A549 (cell line): ENCODE data around the gene YOD1. TPM values are rescaled to one million over a fixed set of nuclear protein-coding genes. Genes with fewer than 3 reads are reported as not detected.

Source experiments
- ATAC-seq, 2 experiments: fragments of 200-7000 bp in 1 of 2; fragments of >200 bp in 1 of 2; cut with Nextera tagmentation in 1 of 2; cut with Tn5 transposase in 1 of 2; 3 replicates each; pipeline versions ENCODE4 v1.8.0 to v1.9.1; 2018 to 2020; ENCODE audit warnings: mild to moderate bottlenecking in 1 of 2, moderate library complexity in 1 of 2
- CTCF ChIA-PET: fragments of 300-600 bp; sonication (Branson Sonifier 250); formaldehyde crosslinking; extraction: SDS; loops from one replicate; lab custom pipeline; 2021; ENCODE audit warnings: antibody characterized with exemption, inconsistent platforms; lab: Yijun Ruan, JAX
- POLR2A ChIA-PET: fragments of 350-600 bp; formaldehyde crosslinking; extraction: SDS; loops from one replicate; lab custom pipeline; 2021; ENCODE audit warnings: antibody characterized with exemption, inconsistent platforms; lab: Yijun Ruan, JAX
- DNase-seq, 2 experiments: peaks; one replicate each; pipeline versions ENCODE4 v3.0.0 to v3.0.0-alpha.2; 2011 to 2016; ENCODE audit warnings: low read depth in 1 of 2, low spot score in 1 of 2
- FAIRE-seq: peaks from 2 replicates; lab custom pipeline; 2011; peaks lifted over from hg19 to GRCh38; lab: Jason Lieb, UNC
- H3K27ac ChIP-seq, 2 experiments: fragments of >200 bp; sonication (Bioruptor Twin); formaldehyde crosslinking; 3 replicates each; pipeline ENCODE4 v1.5.1; 2016 to 2017
- H3K4me1 ChIP-seq: fragments of >200 bp; sonication (Bioruptor Twin); formaldehyde crosslinking; 3 replicates; pipeline ENCODE4 v1.6.1; 2016
- H3K4me2 ChIP-seq: fragments of >200 bp; sonication (Bioruptor Twin); formaldehyde crosslinking; 3 replicates; pipeline ENCODE4 v1.6.1; 2016
- H3K4me3 ChIP-seq: fragments of >200 bp; sonication (Bioruptor Twin); formaldehyde crosslinking; 3 replicates; pipeline ENCODE4 v1.5.1; 2016
- H3K9me3 ChIP-seq: fragments of >200 bp; sonication (Bioruptor Twin); formaldehyde crosslinking; 3 replicates; pipeline ENCODE4 v1.6.1; 2016
- ELK1 ChIP-seq: fragments of 150-350 bp; IDR thresholded peaks from 2 replicates; pipeline ENCODE4 v1.6.1; 2014; ENCODE audit warnings: low read depth, mild to moderate bottlenecking, low read length
- FOXS1 ChIP-seq: fragments of 250-450 bp; sonication (Bioruptor Pico); IDR thresholded peaks from 2 replicates; pipeline ENCODE4 v1.5.0; 2020; ENCODE audit warnings: mild to moderate bottlenecking, moderate library complexity
- HDAC2 ChIP-seq: fragments of 200-600 bp; sonication (generic); IDR thresholded peaks from 2 replicates; pipeline ENCODE4 v1.6.1; 2016
- HES2 ChIP-seq: fragments of >200 bp; sonication (Bioruptor Twin); formaldehyde crosslinking; IDR thresholded peaks from 2 replicates; pipeline ENCODE4 v1.6.1; 2016
- HEYL ChIP-seq: fragments of 250-450 bp; sonication (Bioruptor Pico); IDR thresholded peaks from 2 replicates; pipeline ENCODE4 v1.8.0; 2021; ENCODE audit warnings: mild to moderate bottlenecking, moderate library complexity
- HOXA7 ChIP-seq: fragments of 250-450 bp; sonication (Bioruptor Pico); IDR thresholded peaks from 2 replicates; pipeline ENCODE4 v1.5.0; 2020; ENCODE audit warnings: mild to moderate bottlenecking, moderate library complexity
- JUN ChIP-seq, 2 experiments: fragments of >200 bp; sonication (Bioruptor Twin); formaldehyde crosslinking; IDR thresholded peaks; 2 replicates in 1 of 2; 3 replicates in 1 of 2; pipeline ENCODE4 v1.6.1; 2016 to 2017
- JUNB ChIP-seq: fragments of >200 bp; sonication (Bioruptor Twin); formaldehyde crosslinking; IDR thresholded peaks from 2 replicates; pipeline ENCODE4 v1.6.1; 2016
- KDM1A ChIP-seq: fragments of 200-600 bp; sonication (generic); IDR thresholded peaks from 2 replicates; pipeline ENCODE4 v1.6.1; 2016; ENCODE audit warnings: low read depth, mild to moderate bottlenecking
- KDM5A ChIP-seq: fragments of 200-600 bp; sonication (generic); IDR thresholded peaks from 2 replicates; pipeline ENCODE4 v1.6.1; 2016; ENCODE audit warnings: antibody characterized with exemption, mild to moderate bottlenecking
- MAZ ChIP-seq: fragments of 150-350 bp; IDR thresholded peaks from 2 replicates; pipeline ENCODE4 v1.6.1; 2014; ENCODE audit warnings: antibody characterized with exemption, low read depth, low read length, borderline replicate concordance
- PHF8 ChIP-seq: fragments of 200-600 bp; sonication (generic); IDR thresholded peaks from 2 replicates; pipeline ENCODE4 v1.6.1; 2016; ENCODE audit warnings: low read depth, mild to moderate bottlenecking, antibody characterized with exemption, moderate library complexity, borderline replicate concordance
- POLR2A ChIP-seq: IDR thresholded peaks from 2 replicates; pipeline ENCODE4 v1.6.1; 2012; ENCODE audit warnings: mild to moderate bottlenecking, low read length
- RAD21 ChIP-seq, 2 experiments: fragments of >200 bp in 1 of 2; sonication (Bioruptor Twin) in 1 of 2; formaldehyde crosslinking in 1 of 2; IDR thresholded peaks in 1 of 2; conservative IDR thresholded peaks in 1 of 2; 2 replicates in 1 of 2; 3 replicates in 1 of 2; pipeline ENCODE4 v1.6.1; 2012 to 2018; ENCODE audit warnings: inconsistent platforms in 1 of 2
- SMC3 ChIP-seq: fragments of >200 bp; sonication (Bioruptor Twin); formaldehyde crosslinking; IDR thresholded peaks from 3 replicates; pipeline ENCODE4 v1.6.1; 2018; ENCODE audit warnings: inconsistent platforms
- TFCP2L1 ChIP-seq: fragments of 250-450 bp; sonication (Bioruptor Pico); IDR thresholded peaks from 2 replicates; pipeline ENCODE4 v1.5.0; 2021; ENCODE audit warnings: mild to moderate bottlenecking
- ZFP36 ChIP-seq: fragments of 450-650 bp; IDR thresholded peaks from 2 replicates; pipeline ENCODE4 v1.6.1; 2014; ENCODE audit warnings: borderline replicate concordance; ENCODE audit not compliant: partially characterized antibody
- WGBS: methylation state at CpG from one replicate; pipeline ENCODE4 v1.1.6; 2017; ENCODE audit errors: missing lambda C conversion rate; 5-methylcytosine and 5-hydroxymethylcytosine counted together
- polyA plus RNA-seq, 4 experiments: library from polyadenylated mRNA; depleted of rRNA in 3 of 4; stranded (reverse); fragments of >200 nt; fragmentation: RNase III in 1 of 4; extraction: RNeasy Plus Mini Kit Qiagen cat#74134 plus additional on column Dnase treatment in 1 of 4; gene quantifications; 2 replicates in 3 of 4; 3 replicates in 1 of 4; pipeline ENCODE4 v1.2.3, GENCODE V29; 2011 to 2017
- TF ChIP-seq, protein P1 (sequence below): fragments of 250-450 bp; sonication (Bioruptor Pico); IDR thresholded peaks from 2 replicates; pipeline ENCODE4 v1.5.0; 2021; ENCODE audit warnings: mild to moderate bottlenecking, moderate library complexity, borderline replicate concordance
- TF ChIP-seq, protein P2 (sequence below): fragments of 250-450 bp; sonication (Bioruptor Pico); IDR thresholded peaks from 2 replicates; pipeline ENCODE4 v1.5.0; 2020; ENCODE audit warnings: low read depth, mild to moderate bottlenecking, moderate library complexity
- TF ChIP-seq, protein P3 (sequence below): fragments of 450-650 bp; IDR thresholded peaks from 2 replicates; pipeline ENCODE4 v1.6.1; 2014; ENCODE audit warnings: antibody characterized with exemption
- TF ChIP-seq, protein P4 (sequence below): IDR thresholded peaks from 2 replicates; pipeline ENCODE4 v1.6.1; 2012; ENCODE audit warnings: low read depth, borderline replicate concordance

Gene YOD1
- polyA plus RNA-seq, 2 of the 4 experiments (the other 2 are of a cell fraction) = 7.0 to 10.3 TPM

DNA sequence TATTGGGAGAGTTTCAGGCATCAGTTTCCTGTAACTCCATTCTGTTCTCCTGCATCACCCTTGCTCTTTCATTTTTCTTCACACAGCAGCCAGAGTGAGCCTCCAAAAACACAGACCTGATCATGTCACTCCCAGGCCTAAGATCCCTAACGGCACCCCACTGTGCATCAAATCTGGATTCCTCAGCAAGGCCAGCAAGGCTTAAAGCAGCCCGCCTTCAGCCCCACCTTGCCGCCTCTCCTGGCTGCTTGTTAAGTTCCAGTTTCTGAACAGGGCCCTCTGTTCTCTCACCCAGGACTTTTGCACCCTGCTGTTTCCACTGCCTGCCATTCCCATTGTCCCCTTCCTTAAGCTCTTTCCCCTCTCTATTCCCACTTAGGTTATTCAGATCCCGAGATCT, 47.8 kb downstream of the YOD1 start:
- DNase-seq = no peak
- ChIA-PET CTCF (interaction anchor here (1.0 to 3.2 kb wide), 10 partner anchors 8 to 513 kb away, joined by 3 to 17 read pairs (median 10); no protein-coding TSS in a partner anchor), POLR2A (no interaction called here)
- no peak for TF ChIP-seq KDM5A
- no peak for FAIRE-seq
- H3K9me3 ChIP-seq = peaks cover 5% of the 10 kb centered on the region
- H3K4me2 ChIP-seq = no peak overlapping the region
- no peak for ATAC-seq
- WGBS = 90% methylated on average over 4 of the region's 4 CpGs
- peak overlapping the region; percentile 39 to 89; a peak in 4 of 6 replicates for H3K27ac ChIP-seq
- H3K4me3 ChIP-seq = no peak overlapping the region
- peaks cover 58% of the 10 kb centered on the region for H3K4me1 ChIP-seq

GRCh38 chr1:207002724-207003146, 48.3 kb downstream of the YOD1 start:
- no peak for ATAC-seq
- no peak overlapping the region for H3K4me3 ChIP-seq
- peak overlapping the region; percentile 39 to 89; a peak in 4 of 6 replicates for H3K27ac ChIP-seq
- no peak overlapping the region for H3K4me2 ChIP-seq
- peaks cover under 1% of the 10 kb centered on the region; the same call in 1 of the 3 replicates for H3K9me3 ChIP-seq
- 55% methylated on average over 1 of the region's 1 CpG for WGBS
- H3K4me1 ChIP-seq = peaks cover 53% of the 10 kb centered on the region
- ChIA-PET CTCF (interaction anchor here (1.8 to 3.2 kb wide), 3 partner anchors 10 to 20 kb away, joined by 12 to 17 read pairs (median 14); no protein-coding TSS in a partner anchor), POLR2A (no interaction called here)
- TF ChIP-seq, protein P1, sequence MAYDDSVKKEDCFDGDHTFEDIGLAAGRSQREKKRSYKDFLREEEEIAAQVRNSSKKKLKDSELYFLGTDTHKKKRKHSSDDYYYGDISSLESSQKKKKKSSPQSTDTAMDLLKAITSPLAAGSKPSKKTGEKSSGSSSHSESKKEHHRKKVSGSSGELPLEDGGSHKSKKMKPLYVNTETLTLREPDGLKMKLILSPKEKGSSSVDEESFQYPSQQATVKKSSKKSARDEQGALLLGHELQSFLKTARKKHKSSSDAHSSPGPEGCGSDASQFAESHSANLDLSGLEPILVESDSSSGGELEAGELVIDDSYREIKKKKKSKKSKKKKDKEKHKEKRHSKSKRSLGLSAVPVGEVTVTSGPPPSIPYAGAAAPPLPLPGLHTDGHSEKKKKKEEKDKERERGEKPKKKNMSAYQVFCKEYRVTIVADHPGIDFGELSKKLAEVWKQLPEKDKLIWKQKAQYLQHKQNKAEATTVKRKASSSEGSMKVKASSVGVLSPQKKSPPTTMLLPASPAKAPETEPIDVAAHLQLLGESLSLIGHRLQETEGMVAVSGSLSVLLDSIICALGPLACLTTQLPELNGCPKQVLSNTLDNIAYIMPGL (CRISPR knock-in tag) = no peak
- no peak for TF ChIP-seq ZFP36
- TF ChIP-seq HES2 = no peak
- no peak for TF ChIP-seq MAZ
- TF ChIP-seq KDM1A = no peak
- no peak for TF ChIP-seq PHF8
- no peak for TF ChIP-seq SMC3
- TF ChIP-seq, protein P2, sequence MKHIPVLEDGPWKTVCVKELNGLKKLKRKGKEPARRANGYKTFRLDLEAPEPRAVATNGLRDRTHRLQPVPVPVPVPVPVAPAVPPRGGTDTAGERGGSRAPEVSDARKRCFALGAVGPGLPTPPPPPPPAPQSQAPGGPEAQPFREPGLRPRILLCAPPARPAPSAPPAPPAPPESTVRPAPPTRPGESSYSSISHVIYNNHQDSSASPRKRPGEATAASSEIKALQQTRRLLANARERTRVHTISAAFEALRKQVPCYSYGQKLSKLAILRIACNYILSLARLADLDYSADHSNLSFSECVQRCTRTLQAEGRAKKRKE (CRISPR knock-in tag) = no peak
- no peak for TF ChIP-seq POLR2A
- no peak for TF ChIP-seq TFCP2L1 (CRISPR knock-in tag)
- TF ChIP-seq, protein P3, sequence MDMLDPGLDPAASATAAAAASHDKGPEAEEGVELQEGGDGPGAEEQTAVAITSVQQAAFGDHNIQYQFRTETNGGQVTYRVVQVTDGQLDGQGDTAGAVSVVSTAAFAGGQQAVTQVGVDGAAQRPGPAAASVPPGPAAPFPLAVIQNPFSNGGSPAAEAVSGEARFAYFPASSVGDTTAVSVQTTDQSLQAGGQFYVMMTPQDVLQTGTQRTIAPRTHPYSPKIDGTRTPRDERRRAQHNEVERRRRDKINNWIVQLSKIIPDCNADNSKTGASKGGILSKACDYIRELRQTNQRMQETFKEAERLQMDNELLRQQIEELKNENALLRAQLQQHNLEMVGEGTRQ = no peak
- no peak for TF ChIP-seq RAD21 (conservative IDR thresholded peaks at IDR 0.05 in 1 of 2, IDR thresholded peaks at IDR 0.05 in 1 of 2)
- no peak for TF ChIP-seq JUN (IDR thresholded peaks at IDR 0.05)
- no peak for TF ChIP-seq FOXS1 (CRISPR knock-in tag)
- TF ChIP-seq HDAC2 = no peak
- FAIRE-seq = no peak
- no peak for DNase-seq

GRCh38 chr1:207001492-207002245, 49.3 kb downstream of the YOD1 start:
- DNase-seq (no peak), FAIRE-seq (no peak), ATAC-seq (no peak)
- CTCF ChIA-PET = interaction anchor here (1.0 to 1.6 kb wide), 3 partner anchors 11 to 23 kb away, joined by 3 to 4 read pairs (median 3); no protein-coding TSS in a partner anchor
- 82% methylated on average over 5 of the region's 5 CpGs for WGBS
- Histone ChIP-seq H3K4me1 (peaks cover 42% of the 10 kb centered on the region), H3K4me3 (no peak overlapping the region), H3K27ac (no peak overlapping the region), H3K9me3 (no peaks in the 10 kb centered on the region), H3K4me2 (no peak overlapping the region)
- POLR2A ChIA-PET = no interaction called here
- no peak for TF ChIP-seq FOXS1 (CRISPR knock-in tag)
- TF ChIP-seq, protein P2 (CRISPR knock-in tag) = no peak
- no peak for TF ChIP-seq PHF8
- TF ChIP-seq, protein P4, sequence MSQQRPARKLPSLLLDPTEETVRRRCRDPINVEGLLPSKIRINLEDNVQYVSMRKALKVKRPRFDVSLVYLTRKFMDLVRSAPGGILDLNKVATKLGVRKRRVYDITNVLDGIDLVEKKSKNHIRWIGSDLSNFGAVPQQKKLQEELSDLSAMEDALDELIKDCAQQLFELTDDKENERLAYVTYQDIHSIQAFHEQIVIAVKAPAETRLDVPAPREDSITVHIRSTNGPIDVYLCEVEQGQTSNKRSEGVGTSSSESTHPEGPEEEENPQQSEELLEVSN = no peak
- TF ChIP-seq, protein P3 = no peak
- no peak for TF ChIP-seq MAZ
- TF ChIP-seq HEYL (CRISPR knock-in tag) = no peak
- TF ChIP-seq HDAC2 = no peak
- TF ChIP-seq JUNB = no peak
- no peak for TF ChIP-seq ELK1
- no peak for TF ChIP-seq HOXA7 (CRISPR knock-in tag)
